Panc1 (cell line): ENCODE results near the gene ABCG1. TPM values are rescaled to one million over a fixed set of nuclear protein-coding genes. Genes with fewer than 3 reads are reported as not detected.

ENCODE experiments used
- ATAC-seq: fragments of 200-7000 bp; cut with Tn5 transposase; 2 replicates; pipeline ENCODE4 v1.9.1; 2020; ENCODE audit warnings: mild to moderate bottlenecking, moderate library complexity
- BruUV-seq: library from RNA; stranded (reverse); fragments of 400-500 nt; replicated peaks from 2 replicates; lab custom pipeline; 2021; lab: Mats Ljungman, UMichigan
- CTCF ChIA-PET: fragments of 300-600 bp; sonication (Branson Sonifier 250); formaldehyde crosslinking; loops from one replicate; lab custom pipeline; 2022; ENCODE audit warnings: antibody characterized with exemption; lab: Charles Lee
- POLR2A ChIA-PET: fragments of 300-600 bp; sonication (Branson Sonifier 250); formaldehyde crosslinking; loops from one replicate; lab custom pipeline; 2022; ENCODE audit warnings: antibody characterized with exemption; lab: Charles Lee
- DNase-seq: peaks from one replicate; pipeline ENCODE4 v3.0.0-alpha.2; 2010; ENCODE audit warnings: low read depth, low spot score
- H3K27ac ChIP-seq: 2 replicates; pipeline ENCODE4 v1.5.1; 2011; ENCODE audit warnings: mild to moderate bottlenecking, low read length, inconsistent platforms
- H3K27me3 ChIP-seq: fragments of 200-500 bp; sonication (Bioruptor generic); 2 replicates; pipeline ENCODE4 v1.6.0; 2014; ENCODE audit warnings: low read length, inconsistent platforms; ENCODE audit not compliant: control insufficient read depth, insufficient read depth
- H3K36me3 ChIP-seq: fragments of 200-500 bp; sonication (Bioruptor generic); 2 replicates; pipeline ENCODE4 v1.5.1; 2014; ENCODE audit warnings: inconsistent platforms, mild to moderate bottlenecking, low read length, moderate library complexity; ENCODE audit not compliant: control insufficient read depth, insufficient read depth
- H3K4me1 ChIP-seq: 2 replicates; pipeline ENCODE4 v1.5.1; 2011; ENCODE audit warnings: inconsistent platforms, mild to moderate bottlenecking, low read length, moderate library complexity; ENCODE audit not compliant: control insufficient read depth, insufficient read depth
- H3K4me3 ChIP-seq, 2 experiments: 2 replicates each; pipeline ENCODE4 v1.5.1; 2011 to 2012; ENCODE audit warnings: low read depth in 2 of 2, low read length in 2 of 2, mild to moderate bottlenecking in 2 of 2, inconsistent platforms in 1 of 2, moderate library complexity in 1 of 2
- H3K9me3 ChIP-seq: fragments of 200-500 bp; sonication (Bioruptor generic); 2 replicates; pipeline ENCODE4 v1.5.1; 2014; ENCODE audit warnings: low read depth, mild to moderate bottlenecking, inconsistent platforms, low read length, moderate library complexity; ENCODE audit not compliant: control insufficient read depth, insufficient read depth
- POLR2AphosphoS5 ChIP-seq: IDR thresholded peaks from 2 replicates; pipeline ENCODE4 v1.6.1; 2012; ENCODE audit warnings: mild to moderate bottlenecking, low read depth, low read length, moderate library complexity
- SIN3A ChIP-seq: IDR thresholded peaks from 2 replicates; pipeline ENCODE4 v1.6.1; 2012; ENCODE audit warnings: low read depth, mild to moderate bottlenecking, low read length, moderate library complexity, borderline replicate concordance; ENCODE audit not compliant: insufficient read depth
- TCF7L2 ChIP-seq: IDR thresholded peaks from 2 replicates; pipeline ENCODE4 v1.6.1; 2011; ENCODE audit warnings: mild to moderate bottlenecking, low read depth, low read length, inconsistent platforms
- in situ Hi-C: cut with HindIII; loops from 2 replicates; pipeline ENCODE4 v1.10.0; 2016; ENCODE audit warnings: low sequenced_read_pairs, low pct_unique_long_range_greater_than_20kb
- intact Hi-C: fragments of 100-400 bp; cut with micrococcal nuclease; formaldehyde crosslinking; loops from one replicate; pipeline ENCODE4 v1.10.0; 2022; ENCODE audit not compliant: unreplicated experiment
- total RNA-seq: library from RNA; stranded (reverse); gene quantifications from one replicate; pipeline ENCODE4 v1.2.1, GENCODE V29; 2021; ENCODE audit not compliant: unreplicated experiment
- TF ChIP-seq, protein P1 (sequence below): fragments of 450-650 bp; IDR thresholded peaks from 2 replicates; pipeline ENCODE4 v1.5.1; 2017; ENCODE audit warnings: mild to moderate bottlenecking
- TF ChIP-seq, protein P2 (sequence below), 2 experiments: IDR thresholded peaks; 2 replicates each; pipeline ENCODE4 v1.6.1; 2011 to 2012; ENCODE audit warnings: low read depth in 2 of 2, control low read depth in 1 of 2, low read length in 1 of 2, mild to moderate bottlenecking in 1 of 2, moderate library complexity in 1 of 2; ENCODE audit not compliant: insufficient read depth in 1 of 2

ABCG1 gene
- total RNA-seq, 1 experiment from 2014 or later: 0.80 TPM

DNA sequence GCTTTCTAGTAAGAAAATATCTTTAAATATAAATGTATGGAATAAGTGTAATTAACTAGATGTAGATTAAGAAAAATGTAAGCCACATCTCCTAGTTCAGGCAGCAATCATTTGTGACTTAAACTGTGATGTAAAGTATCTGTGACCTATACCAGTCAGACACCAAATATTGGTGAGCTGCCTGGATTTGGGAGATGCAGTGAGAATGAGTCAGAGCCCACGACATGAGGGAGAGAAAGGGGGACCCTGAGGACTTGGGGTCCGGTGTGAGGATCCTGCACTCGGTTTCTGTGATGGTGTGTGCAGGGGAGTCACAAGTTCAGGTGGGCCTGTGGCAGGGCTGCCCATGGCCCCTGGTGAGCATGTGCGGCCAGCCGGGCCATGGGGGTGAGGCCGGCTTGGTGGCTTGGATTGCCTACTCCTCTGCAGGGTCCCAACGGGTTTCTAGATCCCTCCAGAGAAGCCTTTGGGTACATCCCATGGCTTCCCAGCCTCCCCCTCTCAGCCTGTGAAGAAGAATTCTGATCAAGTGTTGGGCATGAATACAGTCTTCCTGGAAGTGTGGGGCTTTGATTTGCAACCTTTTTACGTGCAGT lies 19.0 kb upstream of the ABCG1 start:
- H3K36me3 ChIP-seq: no peaks in the 10 kb centered on the region
- H3K27me3 ChIP-seq: peaks cover 2% of the 10 kb centered on the region; the same call in 1 of the 2 replicates
- CTCF ChIA-PET: no interaction called here
- no peak overlapping the region for H3K4me3 ChIP-seq
- H3K27ac ChIP-seq: no peak overlapping the region
- intact Hi-C loops (no loop called here), in situ Hi-C loops (no loop called here)
- H3K9me3 ChIP-seq: no peaks in the 10 kb centered on the region
- TF ChIP-seq TCF7L2: no peak
- no peak for TF ChIP-seq SIN3A
- TF ChIP-seq, protein P1, sequence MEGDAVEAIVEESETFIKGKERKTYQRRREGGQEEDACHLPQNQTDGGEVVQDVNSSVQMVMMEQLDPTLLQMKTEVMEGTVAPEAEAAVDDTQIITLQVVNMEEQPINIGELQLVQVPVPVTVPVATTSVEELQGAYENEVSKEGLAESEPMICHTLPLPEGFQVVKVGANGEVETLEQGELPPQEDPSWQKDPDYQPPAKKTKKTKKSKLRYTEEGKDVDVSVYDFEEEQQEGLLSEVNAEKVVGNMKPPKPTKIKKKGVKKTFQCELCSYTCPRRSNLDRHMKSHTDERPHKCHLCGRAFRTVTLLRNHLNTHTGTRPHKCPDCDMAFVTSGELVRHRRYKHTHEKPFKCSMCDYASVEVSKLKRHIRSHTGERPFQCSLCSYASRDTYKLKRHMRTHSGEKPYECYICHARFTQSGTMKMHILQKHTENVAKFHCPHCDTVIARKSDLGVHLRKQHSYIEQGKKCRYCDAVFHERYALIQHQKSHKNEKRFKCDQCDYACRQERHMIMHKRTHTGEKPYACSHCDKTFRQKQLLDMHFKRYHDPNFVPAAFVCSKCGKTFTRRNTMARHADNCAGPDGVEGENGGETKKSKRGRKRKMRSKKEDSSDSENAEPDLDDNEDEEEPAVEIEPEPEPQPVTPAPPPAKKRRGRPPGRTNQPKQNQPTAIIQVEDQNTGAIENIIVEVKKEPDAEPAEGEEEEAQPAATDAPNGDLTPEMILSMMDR: no peak
- TF ChIP-seq, protein P2, sequence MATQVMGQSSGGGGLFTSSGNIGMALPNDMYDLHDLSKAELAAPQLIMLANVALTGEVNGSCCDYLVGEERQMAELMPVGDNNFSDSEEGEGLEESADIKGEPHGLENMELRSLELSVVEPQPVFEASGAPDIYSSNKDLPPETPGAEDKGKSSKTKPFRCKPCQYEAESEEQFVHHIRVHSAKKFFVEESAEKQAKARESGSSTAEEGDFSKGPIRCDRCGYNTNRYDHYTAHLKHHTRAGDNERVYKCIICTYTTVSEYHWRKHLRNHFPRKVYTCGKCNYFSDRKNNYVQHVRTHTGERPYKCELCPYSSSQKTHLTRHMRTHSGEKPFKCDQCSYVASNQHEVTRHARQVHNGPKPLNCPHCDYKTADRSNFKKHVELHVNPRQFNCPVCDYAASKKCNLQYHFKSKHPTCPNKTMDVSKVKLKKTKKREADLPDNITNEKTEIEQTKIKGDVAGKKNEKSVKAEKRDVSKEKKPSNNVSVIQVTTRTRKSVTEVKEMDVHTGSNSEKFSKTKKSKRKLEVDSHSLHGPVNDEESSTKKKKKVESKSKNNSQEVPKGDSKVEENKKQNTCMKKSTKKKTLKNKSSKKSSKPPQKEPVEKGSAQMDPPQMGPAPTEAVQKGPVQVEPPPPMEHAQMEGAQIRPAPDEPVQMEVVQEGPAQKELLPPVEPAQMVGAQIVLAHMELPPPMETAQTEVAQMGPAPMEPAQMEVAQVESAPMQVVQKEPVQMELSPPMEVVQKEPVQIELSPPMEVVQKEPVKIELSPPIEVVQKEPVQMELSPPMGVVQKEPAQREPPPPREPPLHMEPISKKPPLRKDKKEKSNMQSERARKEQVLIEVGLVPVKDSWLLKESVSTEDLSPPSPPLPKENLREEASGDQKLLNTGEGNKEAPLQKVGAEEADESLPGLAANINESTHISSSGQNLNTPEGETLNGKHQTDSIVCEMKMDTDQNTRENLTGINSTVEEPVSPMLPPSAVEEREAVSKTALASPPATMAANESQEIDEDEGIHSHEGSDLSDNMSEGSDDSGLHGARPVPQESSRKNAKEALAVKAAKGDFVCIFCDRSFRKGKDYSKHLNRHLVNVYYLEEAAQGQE (IDR thresholded peaks at IDR 0.05; ENCODE audit: insufficient read depth in 1 of 2, low read depth in 2 of 2, low read length in 1 of 2): no peak
- H3K4me1 ChIP-seq: no peaks in the 10 kb centered on the region; the same call in 1 of the 2 replicates
- DNase-seq: no peak
- no peak for ATAC-seq
- BruUV-seq: no TSS peak
- POLR2A ChIA-PET: no interaction called here

DNA sequence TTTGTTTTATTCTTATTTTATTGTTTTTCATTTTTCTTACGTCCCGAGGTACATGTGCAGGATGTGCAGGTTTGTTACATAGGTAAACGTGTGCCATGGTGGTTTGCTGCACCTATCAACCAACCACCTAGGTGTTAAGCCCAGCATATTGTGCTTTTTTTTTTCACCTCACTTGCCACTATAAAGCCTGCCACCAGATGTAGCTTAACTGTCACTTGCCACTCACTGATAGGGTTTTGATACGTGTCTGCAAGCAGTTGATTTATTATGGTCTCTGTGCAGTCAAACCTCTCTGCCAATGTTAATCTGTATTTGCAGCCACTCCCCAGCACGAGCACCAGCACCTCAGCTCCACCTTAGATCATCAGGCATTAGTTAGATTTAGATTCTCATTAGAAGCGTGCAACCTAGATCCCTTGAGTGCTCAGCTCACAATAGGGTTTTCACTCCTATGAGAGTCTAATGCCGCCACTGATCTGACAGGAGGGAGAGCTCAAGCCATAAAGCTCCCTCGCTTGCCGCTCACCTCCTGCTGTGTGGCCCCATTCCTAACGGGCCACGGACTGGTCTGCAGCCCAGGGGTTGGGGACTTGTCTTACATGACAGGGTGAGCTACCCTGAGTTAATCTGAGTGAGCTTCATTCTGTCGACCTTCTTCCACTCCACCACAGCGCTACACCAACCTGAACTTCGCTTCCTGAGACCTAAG lies 17.9 kb upstream of the ABCG1 start:
- peaks cover 2% of the 10 kb centered on the region for H3K27me3 ChIP-seq
- intact Hi-C loops (no loop called here), in situ Hi-C loops (no loop called here)
- no peak overlapping the region for H3K27ac ChIP-seq
- no peak for TF ChIP-seq TCF7L2
- no peak for TF ChIP-seq POLR2AphosphoS5
- TF ChIP-seq, protein P2 (IDR thresholded peaks at IDR 0.05; ENCODE audit: insufficient read depth in 1 of 2, low read depth in 2 of 2, low read length in 1 of 2): no peak
- no peak for TF ChIP-seq SIN3A
- DNase-seq: no peak
- POLR2A ChIA-PET: no interaction called here
- H3K4me1 ChIP-seq: no peaks in the 10 kb centered on the region; the same call in 1 of the 2 replicates
- H3K9me3 ChIP-seq: no peaks in the 10 kb centered on the region
- H3K4me3 ChIP-seq: no peak overlapping the region
- no peak for ATAC-seq
- no TSS peak for BruUV-seq
- CTCF ChIA-PET: no interaction called here
- no peaks in the 10 kb centered on the region for H3K36me3 ChIP-seq
